NB4 (cell line): ENCODE measurements around the gene ADIPOQ.

Source experiments
- CTCF ChIP-seq: IDR thresholded peaks from one replicate; pipeline ENCODE4 v1.5.1; 2012; ENCODE audit warnings: low read depth, low read length
- MAX ChIP-seq: IDR thresholded peaks from 2 replicates; pipeline ENCODE4 v1.6.1; 2011; ENCODE audit warnings: low read depth, low read length
- MYC ChIP-seq: IDR thresholded peaks from 2 replicates; pipeline ENCODE4 v1.6.1; 2011; ENCODE audit warnings: low read depth, low read length
- POLR2A ChIP-seq: IDR thresholded peaks from 2 replicates; pipeline ENCODE4 v1.6.1; 2011; ENCODE audit warnings: mild to moderate bottlenecking; ENCODE audit not compliant: insufficient read length; ENCODE audit errors: extremely low read depth

- TF ChIP-seq CTCF (no peak), POLR2A (no peak), MAX (no peak), MYC (no peak)
These were observed 53.5 kb downstream of the ADIPOQ start for GRCh38 chr3:186896006-186896405.
